HUES6 (cell line): ENCODE measurements around the gene PI3.

Experiments used
- H3K27ac ChIP-seq: 2 replicates; pipeline ENCODE4 v1.7.0; 2013; ENCODE audit warnings: low read depth, mild to moderate bottlenecking, low read length, inconsistent platforms
- H3K27me3 ChIP-seq: 2 replicates; pipeline ENCODE4 v1.6.1; 2013; ENCODE audit warnings: low read length; ENCODE audit not compliant: control insufficient read depth, insufficient read depth
- H3K36me3 ChIP-seq: 2 replicates; pipeline ENCODE4 v1.6.1; 2013; ENCODE audit warnings: low read length; ENCODE audit not compliant: control insufficient read depth, insufficient read depth
- H3K4me1 ChIP-seq: 2 replicates; pipeline ENCODE4 v1.6.1; 2013; ENCODE audit warnings: low read length; ENCODE audit not compliant: control insufficient read depth, insufficient read depth
- H3K4me3 ChIP-seq: 2 replicates; pipeline ENCODE4 v1.5.1; 2013; ENCODE audit warnings: low read depth, low read length
- H3K9ac ChIP-seq: one replicate; pipeline ENCODE4 v1.6.1; 2013; ENCODE audit warnings: mild to moderate bottlenecking, low read length
- H3K9me3 ChIP-seq: 2 replicates; pipeline ENCODE4 v1.6.1; 2013; ENCODE audit warnings: low read depth, low read length; ENCODE audit not compliant: control insufficient read depth, insufficient read depth

The PI3 gene

DNA sequence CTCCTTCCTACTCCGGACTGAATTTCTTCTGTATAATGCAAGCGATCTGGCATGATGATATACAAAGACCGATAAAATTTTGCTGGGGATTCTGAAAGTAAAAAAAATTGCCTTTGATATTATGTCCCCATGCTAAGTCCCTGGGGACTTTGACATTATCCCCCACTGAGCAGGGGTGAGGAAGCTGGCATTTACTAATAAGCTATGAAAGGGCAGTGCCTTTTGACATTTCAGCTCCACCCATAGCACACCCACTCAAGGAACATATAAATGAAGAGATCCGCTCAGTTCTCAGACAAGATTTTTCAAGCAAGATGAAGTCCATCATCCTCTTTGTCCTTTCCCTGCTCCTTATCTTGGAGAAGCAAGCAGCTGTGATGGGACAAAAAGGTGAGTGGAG is 46.4 kb downstream of the PI3 start, which contains the start of gene SEMG2:
TSS of gene SEMG2 (plus strand) at position 298 of the 400 bp plus-strand sequence. CDS start at position 315, 17 bp downstream.
- Histone ChIP-seq H3K36me3 (no peaks in the 10 kb centered on the region), H3K27me3 (peaks cover 30% of the 10 kb centered on the region), H3K4me1 (no peaks in the 10 kb centered on the region), H3K9me3 (no peaks in the 10 kb centered on the region), H3K9ac (no peak within 1 kb of the TSS), H3K27ac (no peak within 1 kb of the TSS), H3K4me3 (no peak within 1 kb of the TSS)

DNA sequence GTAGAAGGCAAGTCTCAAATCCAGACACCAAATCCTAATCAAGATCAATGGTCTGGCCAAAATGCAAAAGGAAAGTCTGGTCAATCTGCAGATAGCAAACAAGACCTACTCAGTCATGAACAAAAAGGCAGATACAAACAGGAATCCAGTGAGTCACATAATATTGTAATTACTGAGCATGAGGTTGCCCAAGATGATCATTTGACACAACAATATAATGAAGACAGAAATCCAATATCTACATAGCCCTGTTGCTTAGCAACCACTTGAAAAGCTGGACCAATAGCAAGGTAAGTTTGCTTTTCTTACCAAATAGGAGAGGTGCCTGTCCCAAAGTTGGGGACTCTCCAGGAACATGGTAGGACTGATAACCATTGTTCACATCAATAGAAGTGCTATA is 48.4 kb downstream of the PI3 start:
- no peak overlapping the region for H3K9ac ChIP-seq
- H3K27ac ChIP-seq: no peak overlapping the region
- H3K27me3 ChIP-seq: peaks cover 36% of the 10 kb centered on the region
- H3K9me3 ChIP-seq: no peaks in the 10 kb centered on the region
- no peaks in the 10 kb centered on the region for H3K36me3 ChIP-seq
- H3K4me1 ChIP-seq: no peaks in the 10 kb centered on the region
- no peak overlapping the region for H3K4me3 ChIP-seq
